GM15510 (cell line): ENCODE results near the gene GCM1.

Experiments used
- POLR2A ChIP-seq: IDR thresholded peaks from 3 replicates; pipeline ENCODE4 v1.6.1; 2011; ENCODE audit warnings: borderline replicate concordance; ENCODE audit not compliant: insufficient read length; ENCODE audit errors: extremely low read depth

GCM1 gene

GRCh38 chr6:53148684-53149083, at the start of gene GCM1:
Gene GCM1, minus strand, starts transcription at chr6:53148841. Its CDS starts 3,209 bp downstream, at chr6:53145632.
- TF ChIP-seq POLR2A, result no peak

- no peak for TF ChIP-seq POLR2A
Observed at GRCh38 chr6:53197553-53197952, 48.9 kb upstream of the GCM1 start.

GRCh38 chr6:53195048-53195447, 46.4 kb upstream of the GCM1 start:
- no peak for TF ChIP-seq POLR2A

GRCh38 chr6:53192682-53193188, 44.1 kb upstream of the GCM1 start:
- TF ChIP-seq POLR2A, result no peak

- no peak for TF ChIP-seq POLR2A
Observed at GRCh38 chr6:53189554-53189953, 40.9 kb upstream of the GCM1 start.

- no peak for TF ChIP-seq POLR2A
Observed at GRCh38 chr6:53188833-53189232, 40.2 kb upstream of the GCM1 start.

GRCh38 chr6:53180678-53181077, 32.0 kb upstream of the GCM1 start:
- no peak for TF ChIP-seq POLR2A

- no peak for TF ChIP-seq POLR2A
Observed at GRCh38 chr6:53179961-53180651, 31.5 kb upstream of the GCM1 start.

GRCh38 chr6:53178837-53179432, 30.3 kb upstream of the GCM1 start:
- TF ChIP-seq POLR2A, result no peak

- TF ChIP-seq POLR2A, result no peak
Observed at GRCh38 chr6:53175027-53175426, 26.4 kb upstream of the GCM1 start.

- no peak for TF ChIP-seq POLR2A
Observed at GRCh38 chr6:53172468-53172803, 23.8 kb upstream of the GCM1 start.

GRCh38 chr6:53171605-53172467, 23.2 kb upstream of the GCM1 start:
- no peak for TF ChIP-seq POLR2A

GRCh38 chr6:53168516-53169267, 20.1 kb upstream of the GCM1 start:
- TF ChIP-seq POLR2A, result no peak

GRCh38 chr6:53165293-53165692, 16.7 kb upstream of the GCM1 start:
- no peak for TF ChIP-seq POLR2A

- TF ChIP-seq POLR2A, result no peak
Observed at GRCh38 chr6:53162606-53163005, 14.0 kb upstream of the GCM1 start.

GRCh38 chr6:53161481-53162009, 12.9 kb upstream of the GCM1 start:
- TF ChIP-seq POLR2A, result no peak

GRCh38 chr6:53159558-53159957, 10.9 kb upstream of the GCM1 start:
- no peak for TF ChIP-seq POLR2A
